GDM1 (cell line): ENCODE results near the gene TOR1A.
"Not testable (repeated sequence)": the region's sequence is repeated elsewhere in the genome, so short reads cannot be mapped to it uniquely, and the experiment has no call there.

Experiments used
- DNase-seq: peaks from one replicate; lab custom pipeline; 2025; lab: John Stamatoyannopoulos, UW

TOR1A gene

DNA sequence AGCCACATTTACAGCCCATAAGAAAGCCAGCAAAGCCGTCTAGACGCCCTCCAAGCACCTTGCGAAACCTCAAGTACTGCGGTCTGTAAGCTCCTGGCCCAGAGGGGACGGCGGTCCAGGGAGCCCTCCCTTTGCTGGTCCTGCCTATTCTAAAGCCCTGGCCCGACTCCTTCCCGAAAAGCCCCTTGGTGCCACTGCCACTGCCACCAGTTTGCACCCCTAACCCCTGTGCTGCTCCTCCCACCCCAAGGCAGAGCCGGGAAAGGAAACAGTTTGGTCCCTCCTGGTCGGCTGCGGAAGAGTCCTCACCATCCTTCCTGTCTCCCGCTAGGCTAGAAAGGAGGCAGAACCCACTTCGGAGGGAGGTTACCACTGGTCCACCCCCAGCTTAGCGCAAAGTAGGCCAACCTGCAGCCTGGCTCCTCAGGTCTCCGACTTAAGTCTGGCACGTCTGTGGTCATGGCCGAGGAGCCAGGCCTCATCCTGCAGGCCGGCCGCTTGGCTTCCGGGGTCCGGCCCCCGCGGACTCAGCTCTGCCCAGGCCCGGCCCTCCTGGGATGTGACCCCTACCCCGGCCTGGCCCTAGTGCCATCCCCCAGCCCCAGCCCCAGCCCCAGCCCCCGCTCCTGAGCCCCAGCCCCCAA, 916 bp downstream of the TOR1A start:
- DNase-seq, result peak; percentile 39

DNA sequence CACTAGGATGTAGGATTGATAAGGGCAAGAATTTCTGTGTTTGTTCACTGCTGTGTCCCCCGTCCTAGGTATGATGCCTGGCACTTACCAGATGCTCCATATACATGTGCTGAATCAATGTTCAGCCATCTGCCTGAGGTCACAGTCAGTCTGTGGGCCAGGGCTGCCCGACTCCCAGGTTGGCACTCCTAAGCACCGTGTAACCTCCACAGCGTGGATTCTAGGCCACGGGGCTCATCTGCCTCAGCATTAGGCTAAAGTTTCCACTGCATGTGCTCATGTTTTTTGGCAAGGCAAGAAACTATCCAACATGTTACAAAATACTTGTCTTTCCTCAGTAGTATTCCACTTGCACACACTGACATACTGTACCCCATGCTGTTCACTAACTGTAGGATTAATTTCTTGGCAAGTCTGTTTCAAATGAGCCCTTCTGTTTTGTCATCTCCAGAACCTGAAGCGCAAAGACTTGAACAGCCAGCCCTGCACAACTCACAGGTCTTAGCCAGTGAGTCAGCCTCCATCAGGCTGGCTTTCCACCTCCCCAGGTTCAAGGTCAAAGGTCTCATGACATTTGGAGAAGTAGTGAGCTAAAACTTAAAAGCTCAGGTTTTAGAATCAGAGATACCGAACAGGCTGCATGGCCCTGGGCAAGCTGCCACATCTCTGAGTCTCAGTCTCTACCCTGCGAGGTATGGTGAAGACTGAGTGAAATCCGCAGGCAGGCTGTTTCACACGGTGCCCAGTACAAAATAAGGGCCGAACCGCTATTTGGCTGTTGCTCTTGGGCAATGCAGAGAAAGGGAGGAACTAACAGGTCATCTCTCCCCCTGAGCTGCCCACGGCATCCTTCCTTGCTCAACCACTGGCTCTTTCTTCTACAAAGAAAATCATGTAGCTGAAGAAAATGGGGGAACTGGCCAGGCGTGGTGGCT, 7.2 kb downstream of the TOR1A start:
- no peak for DNase-seq

DNA sequence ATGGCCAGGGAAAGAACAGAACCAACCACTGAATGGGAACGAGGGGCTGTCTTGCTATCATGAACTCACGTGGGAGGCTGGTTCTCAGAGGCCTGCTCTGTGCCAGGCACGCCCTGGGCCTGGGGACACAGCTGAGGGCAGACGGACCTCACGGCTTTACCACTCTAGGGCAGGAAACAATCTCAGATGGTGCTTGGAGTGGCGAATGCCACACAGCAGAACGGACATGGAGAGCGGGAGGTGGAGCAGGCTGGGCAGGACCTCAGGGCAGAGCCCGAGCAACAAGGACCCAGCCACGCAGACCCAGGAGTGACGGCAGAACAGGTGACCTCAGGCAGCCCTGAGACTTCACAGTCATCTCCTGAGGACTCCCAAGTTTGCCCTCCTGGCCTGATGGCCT, 8.7 kb downstream of the TOR1A start:
- no peak for DNase-seq

DNA sequence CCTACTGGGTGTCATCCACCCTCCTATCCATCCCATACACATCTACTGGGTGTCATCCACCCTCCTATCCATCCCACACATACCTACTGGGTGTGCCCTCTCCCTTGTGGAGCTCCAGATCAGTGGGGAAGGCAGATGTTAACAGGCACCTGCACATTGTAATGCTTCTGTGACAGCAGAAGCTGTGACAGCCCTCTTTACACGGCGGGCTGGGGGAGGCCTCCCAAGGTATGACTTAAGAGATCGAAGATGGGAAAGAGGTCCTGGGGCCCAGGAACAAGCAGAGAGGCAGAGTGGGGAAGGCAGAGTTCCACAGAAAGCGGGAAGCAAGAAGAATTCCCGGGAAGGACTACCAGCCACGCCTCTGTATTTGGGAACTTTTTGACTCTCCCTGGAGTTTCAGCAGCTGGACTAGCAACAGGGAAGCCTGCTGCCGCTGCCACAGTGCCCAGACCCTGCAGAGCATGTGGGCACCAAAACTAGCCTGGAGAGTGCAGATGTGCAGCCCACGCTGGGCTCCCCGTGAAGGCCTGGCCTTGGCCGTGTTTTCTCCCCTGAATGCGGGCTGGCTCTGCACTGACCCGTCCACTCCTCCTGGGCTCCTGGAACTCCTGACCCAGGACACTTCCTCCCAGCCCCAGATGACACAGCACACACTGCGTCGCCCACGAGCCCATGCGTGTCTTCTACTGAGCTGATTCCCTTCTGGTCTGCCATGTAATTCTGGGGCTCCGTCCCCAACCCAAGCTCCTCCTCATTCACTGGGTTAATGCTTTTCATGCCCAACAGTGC, 9.3 kb downstream of the TOR1A start:
- no peak for DNase-seq

DNA sequence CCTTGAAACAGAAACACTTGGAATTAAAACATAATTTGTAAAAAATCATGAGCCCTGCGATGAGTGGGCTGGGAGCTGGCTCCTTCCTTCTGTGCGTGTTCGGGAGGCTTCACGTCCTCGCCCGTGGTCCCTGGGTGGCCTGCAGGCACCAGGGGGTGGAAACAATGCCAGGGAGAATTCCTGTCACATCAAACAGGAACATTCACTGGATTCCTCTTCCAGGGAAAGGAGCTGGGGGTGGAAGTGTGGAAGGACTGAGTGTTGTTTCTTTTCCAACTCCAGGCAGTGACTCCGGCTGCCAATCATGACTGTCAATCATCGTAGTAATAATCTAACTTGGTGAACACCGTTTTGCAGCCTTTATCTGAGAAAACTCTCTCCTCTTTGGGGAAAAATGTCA, 10.3 kb downstream of the TOR1A start:
- no peak for DNase-seq

DNA sequence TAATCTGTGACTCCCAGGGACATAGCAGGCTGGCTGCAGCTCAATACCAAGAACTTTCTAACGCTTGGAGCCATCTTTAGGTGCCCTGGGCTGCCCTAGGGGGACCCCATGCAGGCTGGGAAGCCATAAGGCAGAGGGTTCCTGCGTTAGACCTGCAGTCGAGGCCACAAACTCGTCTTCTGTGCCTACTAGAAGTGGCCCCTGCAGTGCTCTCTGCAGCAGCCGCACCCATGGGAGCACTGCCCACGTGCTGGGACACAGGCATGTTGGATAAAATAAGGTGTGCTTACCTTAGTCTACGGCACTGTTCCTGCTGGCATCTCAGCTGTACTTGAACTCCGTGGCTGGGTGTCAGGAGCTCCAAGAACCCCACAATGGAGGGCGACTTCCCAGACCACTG, 11.6 kb downstream of the TOR1A start:
- no peak for DNase-seq

DNA sequence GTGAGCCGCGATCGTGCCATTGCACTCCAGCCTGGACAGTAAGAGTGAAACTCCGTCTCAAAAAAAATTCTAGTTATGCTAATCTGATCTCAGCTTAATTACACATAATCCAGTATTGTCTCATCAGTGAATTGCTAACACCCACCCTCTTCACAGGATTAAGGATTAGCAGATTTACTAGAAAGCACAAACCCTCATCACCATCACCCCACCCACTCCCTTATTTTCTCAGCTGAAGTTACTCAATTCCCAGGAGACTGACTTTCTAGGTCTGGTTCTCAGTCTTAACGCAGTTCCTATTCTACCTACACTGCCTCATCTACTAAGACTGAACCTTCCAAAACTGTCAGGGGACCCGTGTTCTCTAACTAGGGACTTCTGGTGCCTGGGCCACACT, 12.0 kb downstream of the TOR1A start:
- no peak for DNase-seq

DNA sequence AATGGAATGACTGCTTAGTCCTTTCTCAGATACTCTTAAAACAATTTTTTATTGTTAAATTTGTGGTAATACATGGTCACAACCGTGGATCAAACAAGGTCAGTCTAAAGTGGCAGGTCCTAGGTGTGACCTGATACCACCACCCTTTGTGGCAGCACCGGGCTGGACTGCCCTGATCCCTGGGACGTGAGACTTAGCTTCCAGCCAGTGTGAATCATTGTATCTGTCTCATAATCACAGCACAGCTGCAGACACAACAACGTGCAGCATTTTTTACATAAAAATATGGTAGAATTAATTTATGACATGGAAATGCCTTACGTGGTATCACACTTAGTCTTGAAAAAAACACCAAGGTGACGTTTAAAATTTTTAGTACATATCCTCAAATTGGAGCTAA, 13.1 kb downstream of the TOR1A start:
- DNase-seq, result no peak

DNA sequence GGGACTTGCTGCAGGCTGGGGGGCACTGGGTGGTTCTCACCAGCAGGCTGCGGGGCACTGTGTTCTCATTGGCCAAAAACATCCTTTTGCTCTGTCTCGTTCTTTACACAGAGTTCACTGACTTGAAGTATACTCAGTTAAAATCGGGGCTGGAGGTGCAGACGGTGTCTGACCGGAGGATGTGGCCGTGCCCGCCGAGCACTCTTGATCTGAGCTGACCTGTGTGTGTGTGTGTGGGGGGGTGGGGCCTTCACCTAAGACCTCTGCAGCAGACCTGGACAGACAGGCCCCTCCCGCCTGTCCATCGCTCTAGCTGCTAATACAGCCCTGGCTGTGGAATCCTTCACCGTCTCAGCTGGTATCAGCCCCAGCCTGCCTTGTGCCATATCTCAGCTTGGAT, 13.8 kb downstream of the TOR1A start:
- no peak for DNase-seq

DNA sequence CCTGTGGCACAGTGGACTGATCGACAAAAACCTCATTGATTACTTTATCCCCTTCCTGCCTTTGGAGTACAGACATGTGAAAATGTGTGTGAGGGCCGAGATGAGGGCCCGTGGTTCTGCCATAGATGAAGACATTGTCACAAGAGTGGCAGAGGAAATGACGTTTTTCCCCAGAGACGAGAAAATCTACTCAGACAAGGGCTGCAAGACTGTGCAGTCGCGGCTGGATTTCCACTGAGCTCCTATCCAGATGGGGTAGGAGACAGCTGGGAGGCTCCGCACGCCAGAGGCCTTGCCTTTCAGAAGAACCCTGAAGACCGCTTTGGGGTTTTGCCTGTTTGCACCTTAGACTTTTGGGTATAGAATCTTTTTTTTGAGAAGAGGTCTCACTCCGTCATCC, 14.6 kb downstream of the TOR1A start:
- no peak for DNase-seq

DNA sequence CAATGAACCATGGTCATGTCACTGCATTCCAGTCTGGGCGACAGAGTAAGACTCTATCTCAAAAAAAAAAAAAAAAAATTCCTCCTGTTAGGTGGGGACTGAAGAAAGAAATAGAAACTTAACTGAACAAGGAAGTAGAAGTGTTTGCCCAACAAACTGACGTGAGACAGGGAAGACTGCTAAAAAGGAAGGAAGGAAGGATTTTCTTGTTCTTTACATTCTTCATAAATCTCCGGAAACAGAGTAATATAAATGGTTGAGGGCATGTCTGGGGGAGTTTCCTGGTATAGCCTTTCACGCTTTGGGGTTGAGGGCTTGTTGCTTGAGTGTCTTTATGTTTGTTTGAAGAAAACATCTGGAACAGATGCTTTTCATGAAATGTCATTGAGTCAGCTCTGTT, 17.9 kb downstream of the TOR1A start:
- peak; percentile 21 for DNase-seq

DNA sequence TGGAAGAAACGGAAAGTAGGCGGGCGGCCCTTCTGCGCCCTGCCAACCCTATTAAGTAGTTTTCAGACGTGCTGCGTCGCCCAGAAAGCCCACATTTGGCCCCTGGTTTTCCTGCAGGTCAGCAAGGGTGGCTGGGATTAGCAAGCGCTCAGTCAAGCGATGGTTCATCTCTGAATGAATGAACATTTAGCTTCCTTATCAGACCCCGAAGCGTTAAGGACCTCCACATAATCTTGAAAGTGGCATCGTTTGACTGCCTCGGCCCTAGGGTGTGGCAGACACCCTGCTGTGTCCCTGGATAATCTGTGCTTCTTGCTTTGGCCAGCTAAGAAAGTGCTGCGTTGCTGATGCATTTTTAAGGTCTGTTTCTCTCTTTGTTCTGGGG, 20.3 kb downstream of the TOR1A start:
- no peak for DNase-seq

DNA sequence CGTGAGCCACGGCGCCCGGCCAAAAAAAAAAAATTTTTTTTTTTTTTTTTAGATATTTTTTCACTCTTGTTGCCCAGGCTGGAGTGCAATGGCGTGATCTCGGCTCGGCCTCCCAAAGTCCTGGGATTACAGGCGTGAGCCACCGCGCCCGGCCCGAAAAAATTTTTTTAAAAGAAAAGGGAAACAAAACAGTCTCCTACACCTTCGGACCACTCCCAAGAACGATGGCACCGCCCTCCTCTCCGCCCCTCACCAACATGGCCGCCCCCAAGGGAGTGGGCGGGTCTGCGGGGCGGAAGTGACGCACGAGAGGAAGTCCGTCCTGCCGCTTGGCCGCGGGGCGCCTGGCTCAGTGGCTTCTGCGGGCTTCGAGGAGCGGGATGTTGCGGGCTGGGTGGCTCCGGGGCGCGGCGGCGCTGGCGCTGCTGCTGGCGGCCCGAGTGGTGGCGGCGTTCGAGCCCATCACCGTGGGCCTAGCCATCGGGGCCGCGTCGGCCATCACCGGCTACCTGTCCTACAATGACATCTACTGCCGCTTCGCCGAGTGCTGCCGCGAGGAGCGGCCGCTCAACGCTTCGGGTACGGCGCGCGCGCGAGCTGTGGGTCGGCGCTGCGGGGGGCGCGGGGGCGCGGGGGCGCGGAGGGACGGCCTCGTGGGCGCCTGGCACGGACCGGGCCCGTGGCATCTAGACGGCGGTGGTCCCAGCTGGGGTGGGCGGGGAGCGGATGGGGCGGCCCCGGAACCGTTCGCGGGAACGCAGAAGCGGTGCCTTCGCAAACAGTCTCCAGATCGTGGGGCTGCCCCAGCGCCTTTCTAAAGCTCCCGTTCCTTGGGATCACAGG, 20.9 kb downstream of the TOR1A start, which contains the start of gene TOR1B:
TSS of gene TOR1B (plus strand) at position 352 of the 843 bp plus-strand sequence. CDS start at position 381, 29 bp downstream.
- DNase-seq, result peak; percentile 88

DNA sequence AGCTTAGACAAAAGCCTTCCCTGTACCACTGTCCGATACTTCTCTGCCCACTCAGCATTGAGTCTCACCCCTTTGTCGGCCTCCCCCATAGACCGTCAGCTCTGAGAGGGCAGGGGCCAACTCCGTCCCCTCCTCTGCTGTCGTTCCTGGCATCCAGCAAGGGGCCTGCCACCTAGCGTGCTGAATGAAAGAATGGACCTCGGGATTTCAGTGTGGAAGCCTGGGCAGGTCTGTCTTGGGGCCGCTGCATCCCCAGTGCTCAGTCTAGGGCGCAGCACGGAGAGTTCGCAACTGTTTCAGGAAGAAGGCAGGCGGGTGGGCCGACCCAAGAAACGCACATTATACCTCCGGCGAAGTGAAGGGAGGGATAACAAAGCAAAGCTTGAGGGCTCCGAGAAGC, 22.4 kb downstream of the TOR1A start:
- no peak for DNase-seq

DNA sequence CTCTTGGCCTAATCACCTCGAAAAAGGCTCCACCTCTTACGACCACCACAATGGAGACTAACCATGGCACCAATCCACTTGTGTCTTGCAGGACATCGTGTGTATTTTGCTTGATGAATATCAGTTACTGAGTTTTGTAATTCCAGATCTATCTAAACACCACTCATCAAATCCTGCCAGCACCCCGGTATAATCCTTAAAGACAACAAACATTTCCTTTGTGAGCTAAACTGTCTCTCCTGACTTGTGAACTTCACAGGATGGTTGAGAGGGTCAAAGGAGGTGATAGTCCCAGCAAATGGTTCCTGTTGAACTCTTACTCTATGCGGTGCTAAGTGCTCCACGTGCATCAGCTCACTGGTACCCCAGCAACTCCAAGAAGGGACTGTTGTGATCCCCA, 25.0 kb downstream of the TOR1A start:
- no peak for DNase-seq

DNA sequence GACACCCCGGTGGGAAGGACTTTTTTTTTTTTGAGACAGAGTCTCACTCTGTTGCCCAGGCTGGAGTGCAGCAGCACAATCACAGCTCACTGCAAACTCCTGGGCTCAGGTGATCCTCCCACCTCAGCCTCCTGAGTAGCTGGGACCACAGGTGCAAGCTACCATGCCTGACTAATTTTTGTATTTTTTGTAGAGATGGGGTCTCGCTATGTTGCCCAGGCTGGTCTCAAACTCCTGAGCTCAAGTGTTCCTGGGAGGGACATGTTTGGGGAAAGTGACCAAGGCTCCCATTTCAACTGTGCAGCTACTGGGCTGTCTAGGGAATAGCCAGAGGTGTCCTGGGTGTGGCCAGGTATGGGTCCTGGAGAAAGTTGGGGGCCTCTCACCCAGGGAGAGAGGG, 27.9 kb downstream of the TOR1A start:
- DNase-seq, result not testable (repeated sequence)

DNA sequence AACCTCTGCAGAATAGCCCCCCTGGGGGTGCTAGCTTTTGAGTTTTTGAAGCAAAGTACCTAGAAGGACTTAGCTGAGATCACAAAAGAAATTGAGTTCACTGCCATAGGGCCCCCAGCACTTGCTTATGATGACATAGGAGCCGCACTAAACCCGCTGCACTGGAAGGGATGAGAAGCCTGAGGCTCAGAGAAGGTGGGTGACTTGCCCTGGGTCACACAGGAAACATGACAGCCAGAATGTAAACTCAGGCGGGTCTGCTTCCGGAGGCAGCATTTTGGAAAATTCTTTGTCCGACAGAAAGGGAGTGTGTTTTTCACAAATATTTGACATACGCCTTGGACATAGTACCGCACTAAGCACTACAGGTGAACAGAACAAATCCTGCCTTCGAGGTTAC, 29.4 kb downstream of the TOR1A start:
- no peak for DNase-seq

DNA sequence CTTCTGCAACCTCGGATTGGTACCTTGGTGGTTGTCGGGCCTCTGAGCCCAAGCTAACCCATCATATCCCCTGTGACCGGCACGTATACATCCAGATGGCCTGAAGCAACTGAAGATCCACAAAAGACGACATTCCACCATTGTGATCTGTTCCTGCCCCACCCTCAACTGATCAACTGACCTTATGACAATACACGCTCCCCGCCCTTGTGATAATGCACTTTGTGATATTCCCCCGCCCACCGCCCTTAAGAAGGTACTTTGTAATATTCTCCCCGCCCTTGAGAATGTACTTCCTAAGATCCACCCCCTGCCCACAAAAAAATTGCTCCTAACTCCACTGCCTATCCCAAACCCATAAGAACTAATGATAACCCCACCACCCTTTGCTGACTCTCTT, 37.5 kb downstream of the TOR1A start:
- DNase-seq, result no peak

DNA sequence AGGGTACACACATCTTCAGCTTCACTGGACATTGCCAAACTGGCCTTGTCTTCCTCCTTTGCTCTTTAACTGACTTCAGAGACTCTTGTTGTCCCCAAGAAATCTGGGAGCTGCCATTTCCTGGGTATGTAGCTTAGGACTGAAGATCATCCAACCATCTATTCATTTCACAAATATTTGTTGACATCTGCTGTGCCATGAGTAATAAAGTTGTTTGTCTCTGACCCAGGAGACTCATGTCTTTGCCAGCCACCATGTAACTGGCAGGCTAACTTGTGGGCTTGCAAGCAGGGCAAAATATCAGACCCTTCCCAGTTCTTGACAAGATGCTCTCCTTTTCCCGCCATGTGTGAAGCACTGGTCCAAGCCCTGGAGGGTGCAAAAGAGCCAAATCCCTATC, 38.1 kb downstream of the TOR1A start:
- no peak for DNase-seq

DNA sequence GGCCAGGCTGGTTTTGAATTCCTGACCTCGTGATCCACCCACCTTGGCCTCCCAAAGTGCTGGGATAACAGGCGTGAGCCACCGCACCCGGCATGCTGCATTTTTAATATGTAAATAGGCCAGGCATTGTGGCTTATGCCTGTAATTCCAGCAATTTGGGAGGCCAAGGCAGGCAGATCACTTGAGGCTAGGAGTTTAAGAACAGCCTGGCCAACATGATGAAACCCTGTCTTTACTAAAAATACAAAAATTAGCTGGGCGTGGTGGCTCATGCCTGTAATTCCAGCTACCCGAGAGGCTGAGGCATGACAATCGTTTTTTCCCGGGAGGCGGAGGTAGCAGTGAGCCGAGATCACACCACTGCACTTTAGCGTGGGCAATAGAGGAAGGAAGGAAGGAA, 39.0 kb downstream of the TOR1A start:
- DNase-seq, result not testable (repeated sequence)

DNA sequence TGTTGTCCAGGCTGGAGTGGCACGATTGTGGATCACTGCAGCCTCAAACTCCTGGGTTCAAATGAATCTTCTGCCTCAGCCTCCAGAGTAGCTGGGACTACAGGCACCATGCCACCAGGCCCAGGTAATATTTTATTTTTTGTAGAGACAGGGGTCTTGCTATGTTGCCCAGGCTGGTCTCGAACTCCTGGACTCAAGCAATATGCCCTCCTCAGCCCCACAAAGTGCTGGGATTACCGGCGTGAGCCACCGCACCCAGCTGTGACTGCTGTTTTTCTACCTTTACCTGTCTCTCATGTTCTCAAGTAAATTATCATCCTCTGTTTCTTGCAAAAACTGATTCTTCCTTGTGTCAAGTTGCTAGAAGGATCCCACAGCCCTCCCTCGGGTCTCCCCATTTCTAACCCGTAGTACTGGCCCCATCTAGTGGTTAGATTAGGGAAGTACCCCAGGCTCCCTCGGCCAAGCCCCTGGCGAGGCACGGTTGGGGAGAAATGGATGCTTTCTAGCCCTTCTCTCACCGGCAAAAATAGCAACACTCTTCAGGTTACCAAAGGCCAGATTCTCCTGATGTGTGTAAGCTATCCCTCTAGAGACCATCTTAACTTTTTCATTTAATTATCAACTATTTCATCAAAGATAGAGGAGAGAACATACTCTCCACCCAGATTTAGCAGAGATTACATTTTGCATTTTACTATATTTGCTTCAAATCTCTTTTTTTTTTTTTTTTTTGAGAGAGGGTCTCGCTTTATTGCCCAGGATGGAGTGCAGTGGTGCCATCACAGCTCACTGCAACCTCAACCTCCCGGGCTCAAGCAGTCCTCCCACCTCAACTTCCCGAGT, 40.2 kb downstream of the TOR1A start:
- DNase-seq, result peak; percentile 39
